ENCODE data around the gene OBSCN. TPM values are rescaled to one million over a fixed set of nuclear protein-coding genes. Genes with fewer than 3 reads are reported as not detected.

Gene OBSCN
- total RNA-seq, 1 experiment from 2014 or later = 33.3 TPM

GRCh38 chr1:228426518-228427175, 218.8 kb downstream of the OBSCN start:
- no peaks in the 10 kb centered on the region for H3K79me1 ChIP-seq (ENCODE audit: insufficient read depth, low read depth, low read length, poor library complexity, severe bottlenecking)
- no peak overlapping the region for H3K27ac ChIP-seq (ENCODE audit: insufficient read length, low read depth, low read length)
- H2AFZ ChIP-seq (ENCODE audit: low read length) = no peak overlapping the region
- H3K4ac ChIP-seq (ENCODE audit: low read depth, low read length) = no peak overlapping the region
- no peak overlapping the region for H3T11ph ChIP-seq (ENCODE audit: low read length)
- no peaks in the 10 kb centered on the region for H3K9me3 ChIP-seq (ENCODE audit: control insufficient read depth, low read depth, low read length)
- H4K20me1 ChIP-seq (ENCODE audit: control insufficient read depth, insufficient read depth, insufficient read length) = no peaks in the 10 kb centered on the region
- WGBS (ENCODE audit: extremely low coverage, insufficient read length, low lambda C conversion rate) = no CpG with 5 or more reads among the region's 5 CpGs
- Mint-ChIP-seq H3K4me1 (peaks cover 10 to 16% of the 10 kb centered on the region in 2 experiments), H3K9me3 (peaks cover 0 to 3% of the 10 kb centered on the region in 2 experiments; a peak in 3 of 5 replicates), H3K4me3 (no peak overlapping the region), H3K27ac (no peak overlapping the region), H3K27me3 (ENCODE audit: low read depth) (peaks cover 88% of the 10 kb centered on the region), H3K36me3 (ENCODE audit: insufficient read depth in 1 of 3, low read depth in 3 of 3) (no peaks in the 10 kb centered on the region)
- H2BK20ac ChIP-seq (ENCODE audit: low read depth, low read length, poor library complexity, severe bottlenecking) = no peak overlapping the region
- H3K27me3 ChIP-seq (ENCODE audit: insufficient read depth, low read length) = peaks cover 20% of the 10 kb centered on the region; the same call in 1 of the 2 replicates
- no peak overlapping the region for H2BK12ac ChIP-seq (ENCODE audit: insufficient read length, low read depth, low read length)
- no peaks in the 10 kb centered on the region for H3K79me2 ChIP-seq (ENCODE audit: insufficient read depth, low read length)
- no peak overlapping the region for H4K91ac ChIP-seq (ENCODE audit: insufficient read length, low read depth, low read length)
- no peak overlapping the region for H2BK15ac ChIP-seq (ENCODE audit: low read depth, low read length)
- no peaks in the 10 kb centered on the region for H3K23me2 ChIP-seq (ENCODE audit: insufficient read length, low read depth, low read length, poor library complexity, severe bottlenecking)
- H3K56ac ChIP-seq (ENCODE audit: insufficient read length, low read depth, low read length) = no peak overlapping the region
- TF ChIP-seq, protein P1, sequence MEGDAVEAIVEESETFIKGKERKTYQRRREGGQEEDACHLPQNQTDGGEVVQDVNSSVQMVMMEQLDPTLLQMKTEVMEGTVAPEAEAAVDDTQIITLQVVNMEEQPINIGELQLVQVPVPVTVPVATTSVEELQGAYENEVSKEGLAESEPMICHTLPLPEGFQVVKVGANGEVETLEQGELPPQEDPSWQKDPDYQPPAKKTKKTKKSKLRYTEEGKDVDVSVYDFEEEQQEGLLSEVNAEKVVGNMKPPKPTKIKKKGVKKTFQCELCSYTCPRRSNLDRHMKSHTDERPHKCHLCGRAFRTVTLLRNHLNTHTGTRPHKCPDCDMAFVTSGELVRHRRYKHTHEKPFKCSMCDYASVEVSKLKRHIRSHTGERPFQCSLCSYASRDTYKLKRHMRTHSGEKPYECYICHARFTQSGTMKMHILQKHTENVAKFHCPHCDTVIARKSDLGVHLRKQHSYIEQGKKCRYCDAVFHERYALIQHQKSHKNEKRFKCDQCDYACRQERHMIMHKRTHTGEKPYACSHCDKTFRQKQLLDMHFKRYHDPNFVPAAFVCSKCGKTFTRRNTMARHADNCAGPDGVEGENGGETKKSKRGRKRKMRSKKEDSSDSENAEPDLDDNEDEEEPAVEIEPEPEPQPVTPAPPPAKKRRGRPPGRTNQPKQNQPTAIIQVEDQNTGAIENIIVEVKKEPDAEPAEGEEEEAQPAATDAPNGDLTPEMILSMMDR (conservative IDR thresholded peaks at IDR 0.05) = no peak
- no peak overlapping the region for H3K23ac ChIP-seq (ENCODE audit: insufficient read length, low read depth, low read length)
- no peak overlapping the region for H3K4me2 ChIP-seq (ENCODE audit: insufficient read depth, insufficient read length, low read length)
- H3K4me1 ChIP-seq (ENCODE audit: insufficient read depth, low read length) = no peaks in the 10 kb centered on the region
- no peak overlapping the region for H4K8ac ChIP-seq (replicated peaks; ENCODE audit: insufficient read length, low read depth, low read length)
- H3K9ac ChIP-seq (ENCODE audit: extremely low read depth, insufficient read length, low read length) = no peak overlapping the region
- DNase-seq = no peak
- no peak overlapping the region for H2AK5ac ChIP-seq (ENCODE audit: insufficient read length, low read length)
- no peak overlapping the region for H2BK5ac ChIP-seq (ENCODE audit: insufficient read length, low read length)
- no peak overlapping the region for H4K5ac ChIP-seq (ENCODE audit: insufficient read length, low read depth, low read length)
- H2BK120ac ChIP-seq (ENCODE audit: low read depth, low read length, poor library complexity, severe bottlenecking) = no peak overlapping the region
- H3K14ac ChIP-seq (ENCODE audit: insufficient read depth, low read length) = no peak overlapping the region
- H3K18ac ChIP-seq (ENCODE audit: insufficient read length, low read depth, low read length) = no peak overlapping the region

Data from H9 (cell line).